GM11168 (cell line): ENCODE measurements around the gene CST6.

ENCODE experiments used
- in situ Hi-C: fragments of 300-500 bp; cut with MboI; formaldehyde crosslinking; loops from one replicate; pipeline ENCODE4 v1.12.0; 2022; ENCODE audit warnings: low sequenced_read_pairs; ENCODE audit not compliant: unreplicated experiment

The CST6 gene, protein sequence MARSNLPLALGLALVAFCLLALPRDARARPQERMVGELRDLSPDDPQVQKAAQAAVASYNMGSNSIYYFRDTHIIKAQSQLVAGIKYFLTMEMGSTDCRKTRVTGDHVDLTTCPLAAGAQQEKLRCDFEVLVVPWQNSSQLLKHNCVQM

DNA sequence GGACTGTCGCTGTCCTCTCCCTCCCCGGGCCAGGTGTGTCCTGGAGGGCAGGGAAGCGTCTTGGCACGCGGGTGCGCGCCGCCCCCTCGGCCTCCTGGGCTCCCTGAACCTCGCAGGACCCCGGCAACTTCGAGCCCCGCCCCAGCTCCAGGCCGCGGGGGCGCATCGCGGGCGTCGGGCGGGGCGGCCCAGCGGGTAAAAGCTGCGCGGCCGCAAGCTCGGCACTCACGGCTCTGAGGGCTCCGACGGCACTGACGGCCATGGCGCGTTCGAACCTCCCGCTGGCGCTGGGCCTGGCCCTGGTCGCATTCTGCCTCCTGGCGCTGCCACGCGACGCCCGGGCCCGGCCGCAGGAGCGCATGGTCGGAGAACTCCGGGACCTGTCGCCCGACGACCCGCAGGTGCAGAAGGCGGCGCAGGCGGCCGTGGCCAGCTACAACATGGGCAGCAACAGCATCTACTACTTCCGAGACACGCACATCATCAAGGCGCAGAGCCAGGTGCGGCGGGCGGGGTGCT lies at the start of gene CST6:
Gene CST6 (plus strand): TSS at position 224 of the 519 bp plus-strand sequence. CDS start 37 bp downstream, at position 261.
- in situ Hi-C loops = no loop called here

DNA sequence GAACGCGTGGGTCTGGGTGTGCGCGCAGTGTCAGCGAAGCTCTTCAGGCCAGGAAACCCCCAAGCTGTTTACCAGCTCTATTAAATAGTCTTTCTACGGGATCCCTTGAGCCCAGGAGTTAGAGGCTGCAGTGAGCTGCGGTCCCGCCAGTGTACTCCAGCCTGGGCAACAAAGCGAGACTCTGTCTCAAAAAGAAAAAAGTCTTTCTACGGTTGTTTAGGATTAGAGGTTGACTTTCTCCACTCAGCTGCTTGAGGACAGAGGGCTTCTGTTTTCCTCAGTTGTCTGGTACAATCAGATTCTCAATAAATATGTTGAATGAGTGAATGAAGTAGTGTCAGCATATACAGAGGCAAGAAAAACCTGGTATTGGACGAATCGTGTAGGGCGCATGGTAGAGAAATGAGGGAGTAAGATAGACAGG lies 49.7 kb upstream of the CST6 start:
- in situ Hi-C loops = no loop called here

DNA sequence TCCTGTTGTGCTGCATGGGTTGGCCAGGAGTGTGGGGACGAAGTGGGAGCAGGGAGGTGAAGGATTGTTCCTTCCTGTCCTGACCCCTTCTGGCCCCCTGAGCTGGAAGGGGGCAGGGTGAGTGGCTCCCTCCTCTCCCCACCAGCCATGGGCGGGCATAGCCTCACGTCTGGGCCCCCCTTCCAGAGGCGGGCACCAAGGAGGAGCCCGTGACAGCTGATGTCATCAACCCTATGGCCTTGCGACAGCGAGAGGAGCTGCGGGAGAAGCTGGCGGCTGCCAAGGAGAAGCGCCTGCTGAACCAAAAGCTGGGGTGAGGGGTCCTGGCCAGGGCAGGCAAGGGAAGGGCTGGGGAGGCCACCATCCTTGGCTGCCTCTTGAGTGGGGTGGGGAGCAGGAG lies 46.9 kb upstream of the CST6 start:
- in situ Hi-C loops = no loop called here

DNA sequence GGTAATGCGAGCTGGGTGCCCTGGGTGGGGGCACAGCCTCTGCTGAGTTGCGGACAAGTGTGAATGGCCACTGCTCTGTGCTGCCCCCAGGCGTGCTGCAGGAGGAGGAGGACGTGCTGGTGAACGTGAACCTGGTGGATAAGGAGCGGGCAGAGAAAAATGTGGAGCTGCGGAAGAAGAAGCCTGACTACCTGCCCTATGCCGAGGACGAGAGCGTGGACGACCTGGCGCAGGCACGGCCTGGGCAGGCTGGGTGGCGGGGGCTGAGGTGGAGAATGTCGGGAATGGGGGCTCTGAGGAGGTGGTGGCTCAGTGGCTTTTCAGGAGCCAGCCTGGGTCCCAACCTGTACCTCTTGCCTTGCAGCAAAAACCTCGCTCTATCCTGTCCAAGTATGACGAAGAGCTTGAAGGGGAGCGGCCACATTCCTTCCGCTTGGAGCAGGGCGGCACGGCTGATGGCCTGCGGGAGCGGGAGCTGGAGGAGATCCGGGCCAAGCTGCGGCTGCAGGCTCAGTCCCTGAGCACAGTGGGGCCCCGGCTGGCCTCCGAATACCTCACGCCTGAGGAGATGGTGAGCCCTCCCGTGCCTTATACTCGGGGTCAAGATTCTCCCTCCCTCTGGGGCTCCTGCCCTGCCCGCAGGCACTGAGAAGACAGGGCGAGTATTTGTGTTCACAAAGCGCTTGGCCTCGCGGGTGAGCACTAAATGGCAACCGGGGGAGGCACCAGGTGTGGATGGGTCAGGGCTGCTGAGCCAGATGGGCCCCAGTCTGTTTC lies 45.6 kb upstream of the CST6 start:
- in situ Hi-C loops = no loop called here

DNA sequence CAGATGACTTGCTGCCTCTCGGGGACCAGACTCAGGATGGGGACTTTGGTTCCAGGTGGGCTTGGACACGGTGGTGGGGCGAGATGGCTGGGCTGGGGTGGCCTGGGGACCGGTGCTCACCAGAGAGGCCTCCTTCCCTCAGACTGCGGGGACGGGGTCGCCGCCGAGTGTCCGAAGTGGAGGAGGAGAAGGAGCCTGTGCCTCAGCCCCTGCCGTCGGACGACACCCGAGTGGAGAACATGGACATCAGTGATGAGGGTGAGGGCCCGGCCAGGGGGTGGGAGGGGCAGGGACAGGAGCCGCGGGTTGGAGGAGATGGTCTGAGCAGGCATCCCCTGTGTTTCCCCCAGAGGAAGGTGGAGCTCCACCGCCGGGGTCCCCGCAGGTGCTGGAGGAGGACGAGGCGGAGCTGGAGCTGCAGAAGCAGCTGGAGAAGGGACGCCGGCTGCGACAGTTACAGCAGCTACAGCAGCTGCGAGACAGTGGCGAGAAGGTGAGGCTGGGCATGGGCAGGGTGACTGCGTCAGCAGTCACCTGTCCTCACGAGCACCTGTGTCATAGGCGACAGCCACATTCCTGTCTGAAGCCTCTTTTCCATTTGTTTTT lies 44.4 kb upstream of the CST6 start:
- in situ Hi-C loops = no loop called here

DNA sequence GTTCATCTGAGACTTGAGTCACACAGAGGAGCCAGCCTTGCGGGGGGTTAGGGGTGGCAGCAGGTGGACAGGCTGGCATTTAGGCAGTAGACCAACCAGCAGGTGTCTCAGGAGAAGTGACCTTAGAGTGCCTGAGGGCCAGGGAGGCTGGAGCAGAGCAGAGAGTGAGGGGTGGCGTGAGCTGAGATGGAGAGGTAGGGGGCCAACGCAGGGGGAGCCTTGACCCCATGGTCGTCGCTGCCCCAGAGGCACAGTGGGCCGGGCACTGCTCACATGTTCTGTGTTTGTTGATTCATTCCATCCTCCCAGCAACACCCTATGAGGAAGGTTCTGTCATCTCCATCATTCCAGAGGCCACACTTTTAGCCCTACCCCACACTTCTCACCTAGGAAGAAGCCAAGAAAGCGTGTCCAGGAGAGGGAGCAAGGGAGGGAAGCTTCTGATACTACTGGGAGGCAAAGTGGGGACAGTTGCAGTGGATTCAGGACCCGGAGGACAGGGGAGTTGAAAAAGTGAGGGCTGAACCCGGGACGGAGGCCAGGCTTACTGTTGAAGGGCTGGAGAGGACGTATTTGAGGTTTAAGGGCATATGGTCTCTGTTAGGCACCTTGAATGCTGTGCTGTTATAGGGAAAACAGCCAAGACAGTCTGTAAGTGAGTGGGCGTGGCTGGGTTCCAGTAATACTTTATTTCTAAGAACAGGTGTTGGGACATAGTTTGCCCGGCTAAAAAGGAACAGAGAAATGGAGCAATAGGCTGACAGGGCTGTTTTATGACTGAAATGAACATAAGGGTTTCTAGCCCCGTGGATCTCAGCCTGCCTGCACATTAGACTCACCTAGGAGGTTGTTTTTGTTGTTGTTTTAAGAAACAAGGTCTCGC lies 43.0 kb upstream of the CST6 start:
- in situ Hi-C loops = no loop called here

DNA sequence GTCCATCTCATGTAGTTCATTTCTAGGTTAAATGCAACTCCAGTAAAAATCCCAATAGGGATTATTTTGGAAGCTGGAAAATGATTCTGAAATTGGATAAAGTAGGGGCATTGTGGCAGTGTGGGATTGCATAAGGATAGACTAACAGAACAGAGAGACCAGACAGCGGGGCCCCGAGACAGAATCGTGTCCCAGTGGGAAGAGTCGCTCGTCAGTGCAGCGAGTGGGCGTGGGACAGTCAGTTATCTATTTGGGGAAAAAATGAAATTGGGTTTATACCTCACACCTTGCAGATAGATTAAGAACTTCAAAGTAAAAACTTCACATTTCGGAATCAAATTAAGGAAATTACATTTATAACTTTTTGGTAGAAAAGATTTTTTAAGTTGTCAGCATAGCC lies 39.7 kb upstream of the CST6 start:
- in situ Hi-C loops = no loop called here

DNA sequence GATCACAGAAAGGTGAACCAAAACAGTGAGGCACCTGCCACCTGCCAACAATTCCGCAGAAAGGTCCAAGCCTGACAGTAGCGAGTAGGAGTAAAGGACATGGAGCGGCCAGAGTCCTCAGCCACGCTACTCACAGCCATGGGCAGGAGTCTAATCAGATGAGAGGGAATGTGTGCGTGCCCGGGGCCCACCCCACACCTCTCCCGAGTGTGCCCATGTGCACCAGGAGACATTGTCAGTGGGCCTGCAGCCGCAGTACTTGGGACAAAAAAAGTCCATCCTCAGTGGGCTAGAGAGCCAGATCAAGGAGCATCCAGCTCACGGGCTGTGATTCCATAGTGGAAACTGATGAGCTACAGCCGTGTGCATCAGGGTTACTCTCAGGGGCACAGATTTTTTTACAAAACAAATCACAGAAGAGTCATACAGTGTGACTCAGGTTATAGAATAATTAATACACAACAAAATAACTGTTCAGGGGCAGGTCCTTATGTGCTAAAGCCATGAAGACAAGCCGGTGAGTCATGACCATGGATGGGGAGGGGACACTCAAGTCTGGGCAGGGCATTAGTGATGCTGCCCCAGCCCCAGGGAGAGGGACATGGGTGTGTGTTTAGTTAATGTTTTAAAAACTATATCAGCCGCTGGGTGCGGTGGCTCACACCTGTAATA lies 38.2 kb upstream of the CST6 start:
- in situ Hi-C loops = no loop called here

DNA sequence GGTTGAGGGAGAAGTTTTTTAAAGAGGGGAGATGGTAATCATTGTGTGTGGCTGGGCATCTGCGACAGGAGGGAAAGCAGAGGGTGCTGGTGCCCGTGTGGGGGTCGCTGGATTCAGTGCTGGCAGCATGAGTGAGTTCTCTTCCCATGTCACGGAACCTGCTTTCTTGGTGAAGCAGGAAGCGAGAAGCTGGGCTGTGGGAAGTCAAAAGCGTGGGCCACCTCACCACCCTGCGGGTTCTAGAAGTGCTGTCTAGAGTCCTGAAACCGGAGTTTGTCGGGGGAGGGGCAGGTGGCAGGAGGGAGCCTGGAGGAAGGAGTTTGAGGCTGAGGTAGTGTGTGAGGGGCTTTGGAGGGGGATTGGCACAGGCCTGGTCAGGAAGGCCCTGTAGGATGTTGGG lies 36.0 kb upstream of the CST6 start:
- in situ Hi-C loops = loop anchor here (25.0 kb wide), 1 partner anchor 263 kb away; the partner anchor contains the start of genes KAT5 and RNASEH2C

DNA sequence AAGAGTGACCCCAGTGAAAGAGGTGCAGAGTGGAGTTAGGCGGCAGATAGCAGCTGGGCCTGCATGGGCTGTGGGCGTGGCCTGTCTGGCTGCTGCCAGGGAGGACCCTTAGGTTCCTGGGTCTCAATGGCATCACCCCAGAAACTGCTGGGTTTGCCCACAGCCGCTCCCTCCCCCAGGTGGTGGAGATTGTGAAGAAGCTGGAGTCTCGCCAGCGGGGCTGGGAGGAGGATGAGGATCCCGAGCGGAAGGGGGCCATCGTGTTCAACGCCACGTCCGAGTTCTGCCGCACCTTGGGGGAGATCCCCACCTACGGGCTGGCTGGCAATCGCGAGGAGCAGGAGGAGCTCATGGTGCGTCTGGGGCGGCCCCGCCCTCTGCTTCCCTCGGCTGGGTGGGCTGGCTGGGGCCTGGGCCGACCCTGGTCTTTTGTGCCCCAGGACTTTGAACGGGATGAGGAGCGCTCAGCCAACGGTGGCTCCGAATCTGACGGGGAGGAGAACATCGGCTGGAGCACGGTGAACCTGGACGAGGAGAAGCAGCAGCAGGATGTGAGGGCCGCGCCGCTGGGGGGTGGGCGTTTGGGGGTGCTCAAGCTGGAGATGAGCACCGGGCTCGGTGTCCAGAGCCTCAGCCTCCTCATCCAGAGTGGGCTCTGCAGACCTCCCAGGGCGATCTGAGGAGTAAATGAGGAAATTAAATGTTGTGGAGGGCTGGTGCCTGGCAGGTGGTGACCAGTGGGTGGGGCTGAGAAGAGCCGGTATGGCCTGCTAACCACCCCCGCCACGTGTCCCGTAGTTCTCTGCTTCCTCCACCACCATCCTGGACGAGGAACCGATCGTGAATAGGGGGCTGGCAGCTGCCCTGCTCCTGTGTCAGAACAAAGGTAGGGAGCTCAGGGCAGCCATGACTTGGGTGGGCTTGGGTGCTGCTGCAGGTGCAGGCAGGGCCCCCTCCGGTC lies 35.3 kb upstream of the CST6 start:
- in situ Hi-C loops = loop anchor here (25.0 kb wide), 1 partner anchor 264 kb away; the partner anchor contains the start of genes KAT5 and RNASEH2C

DNA sequence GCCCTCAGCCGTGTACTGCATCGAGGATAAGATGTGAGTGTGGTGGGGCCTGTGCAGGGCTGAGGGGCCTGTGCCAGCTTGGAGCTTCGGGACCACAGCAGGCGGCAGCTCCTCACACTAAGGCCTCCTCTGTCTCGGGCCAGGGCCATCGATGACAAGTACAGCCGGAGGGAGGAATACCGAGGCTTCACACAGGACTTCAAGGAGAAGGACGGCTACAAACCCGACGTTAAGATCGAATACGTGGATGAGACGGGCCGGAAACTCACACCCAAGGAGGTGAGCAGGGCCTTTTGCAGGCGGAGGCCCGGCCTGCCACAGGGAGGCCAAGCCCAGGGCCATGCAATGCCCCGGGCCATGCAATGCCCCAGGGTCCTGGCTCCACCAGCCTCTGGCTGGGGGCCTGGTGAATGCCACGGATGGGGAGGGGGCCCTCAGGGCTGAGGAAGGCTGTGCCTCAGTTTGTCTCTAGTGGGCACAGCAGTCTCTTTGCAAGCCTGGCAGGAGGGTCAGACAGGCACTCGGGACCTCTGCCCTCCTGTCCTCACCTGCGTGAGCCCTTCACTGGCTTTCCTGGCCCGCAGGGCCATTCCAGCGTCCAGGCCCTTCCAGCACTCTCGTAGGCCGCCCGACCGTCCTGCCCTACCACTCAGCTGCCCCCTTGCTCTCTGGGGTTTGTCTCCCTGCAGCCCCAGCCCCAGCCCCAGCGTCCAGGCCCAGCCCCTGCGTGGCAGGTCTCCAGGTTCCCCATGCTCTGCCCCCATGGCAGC lies 34.0 kb upstream of the CST6 start:
- in situ Hi-C loops = loop anchor here (25.0 kb wide), 1 partner anchor 266 kb away; the partner anchor contains the start of genes KAT5 and RNASEH2C

DNA sequence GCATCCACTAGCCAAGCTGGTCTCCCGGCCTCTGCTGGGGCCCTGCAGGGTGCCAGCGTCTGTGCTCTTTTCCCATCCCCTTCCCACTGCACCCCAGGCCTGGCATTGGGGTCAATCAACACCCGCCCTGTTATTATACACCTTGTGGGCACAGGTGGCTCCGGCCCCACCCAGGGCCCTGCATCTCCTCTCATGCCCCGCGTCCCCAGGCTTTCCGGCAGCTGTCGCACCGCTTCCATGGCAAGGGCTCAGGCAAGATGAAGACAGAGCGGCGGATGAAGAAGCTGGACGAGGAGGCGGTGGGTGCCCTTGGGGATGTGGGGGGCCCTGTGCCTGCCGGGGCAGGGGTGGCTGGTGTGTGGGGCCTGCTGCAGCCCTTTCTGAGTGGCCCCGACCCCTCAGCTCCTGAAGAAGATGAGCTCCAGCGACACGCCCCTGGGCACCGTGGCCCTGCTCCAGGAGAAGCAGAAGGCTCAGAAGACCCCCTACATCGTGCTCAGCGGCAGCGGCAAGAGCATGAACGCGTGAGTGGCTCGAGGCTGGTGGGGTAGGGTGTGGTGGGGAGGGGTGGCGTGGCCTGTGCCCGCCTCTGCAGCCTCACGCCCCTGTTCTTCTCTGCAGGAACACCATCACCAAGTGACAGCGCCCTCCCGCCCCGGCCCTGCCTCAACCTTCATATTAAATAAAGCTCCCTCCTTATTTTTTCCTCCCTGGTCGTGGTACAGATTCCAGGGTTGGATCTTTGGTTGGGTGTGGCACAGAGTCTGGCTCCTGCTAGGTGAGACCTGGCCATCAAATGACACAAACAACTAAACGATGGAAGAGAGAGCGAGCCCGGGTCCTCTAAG lies 33.2 kb upstream of the CST6 start:
- in situ Hi-C loops = loop anchor here (25.0 kb wide), 1 partner anchor 266 kb away; the partner anchor contains the start of genes KAT5 and RNASEH2C

DNA sequence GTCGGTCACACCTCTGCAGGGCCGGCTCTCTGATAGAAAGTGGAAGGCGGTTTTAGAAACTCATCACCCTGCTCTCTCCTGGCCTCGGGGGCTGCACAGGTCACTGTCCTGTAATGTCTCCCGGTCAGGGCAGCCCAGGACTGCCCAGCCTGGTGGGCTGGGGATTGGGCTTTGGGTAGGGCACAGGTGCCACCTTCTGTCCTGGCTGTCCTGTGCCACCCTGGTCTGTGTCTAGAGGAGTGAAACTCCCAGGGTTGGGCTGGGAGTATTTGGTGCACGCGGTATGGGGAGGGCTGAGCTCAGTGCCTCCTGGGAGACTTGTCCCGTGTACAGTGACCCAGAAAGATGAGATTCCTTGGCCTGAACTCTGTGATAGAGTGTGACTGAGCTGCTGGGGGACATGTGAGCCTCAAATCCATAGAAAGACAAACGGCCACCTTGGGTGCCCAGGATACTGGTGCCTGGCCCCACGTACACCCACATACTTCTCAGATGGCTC lies 32.5 kb upstream of the CST6 start:
- in situ Hi-C loops = loop anchor here (25.0 kb wide), 1 partner anchor 267 kb away; the partner anchor contains the start of genes KAT5 and RNASEH2C

DNA sequence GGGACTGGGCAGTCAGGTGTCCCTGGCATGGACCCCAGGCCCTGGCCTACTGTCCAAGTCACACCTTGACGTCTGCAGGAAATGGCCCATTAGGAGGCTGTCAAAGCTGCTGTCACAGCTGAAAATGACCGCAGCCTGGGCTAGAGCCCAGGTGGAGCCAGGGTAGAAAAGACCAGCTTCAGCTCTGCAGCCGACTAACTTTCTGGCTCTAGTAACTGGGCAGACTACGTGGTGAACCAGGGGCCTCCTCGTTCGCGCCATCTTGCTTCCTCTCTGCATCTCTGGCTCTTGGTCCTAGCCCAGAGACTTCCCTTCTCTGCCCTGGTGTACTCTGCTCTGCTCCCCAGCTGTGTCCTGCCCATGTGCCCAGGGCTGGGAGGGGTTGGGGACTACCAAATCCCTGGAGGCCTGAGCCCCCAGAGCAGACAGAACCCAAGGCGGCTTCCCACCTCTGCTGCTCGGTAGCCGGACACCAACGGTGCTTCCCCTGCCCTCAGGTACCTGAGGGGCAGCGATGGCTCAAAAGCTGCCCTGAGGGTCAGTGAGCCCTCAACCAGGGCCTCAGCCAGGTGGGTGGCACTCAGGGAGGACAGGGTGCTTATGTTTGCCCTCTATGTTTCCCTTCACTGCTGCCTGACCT lies 30.6 kb upstream of the CST6 start:
- in situ Hi-C loops = loop anchor here (25.0 kb wide), 1 partner anchor 269 kb away; the partner anchor contains the start of genes KAT5 and RNASEH2C

DNA sequence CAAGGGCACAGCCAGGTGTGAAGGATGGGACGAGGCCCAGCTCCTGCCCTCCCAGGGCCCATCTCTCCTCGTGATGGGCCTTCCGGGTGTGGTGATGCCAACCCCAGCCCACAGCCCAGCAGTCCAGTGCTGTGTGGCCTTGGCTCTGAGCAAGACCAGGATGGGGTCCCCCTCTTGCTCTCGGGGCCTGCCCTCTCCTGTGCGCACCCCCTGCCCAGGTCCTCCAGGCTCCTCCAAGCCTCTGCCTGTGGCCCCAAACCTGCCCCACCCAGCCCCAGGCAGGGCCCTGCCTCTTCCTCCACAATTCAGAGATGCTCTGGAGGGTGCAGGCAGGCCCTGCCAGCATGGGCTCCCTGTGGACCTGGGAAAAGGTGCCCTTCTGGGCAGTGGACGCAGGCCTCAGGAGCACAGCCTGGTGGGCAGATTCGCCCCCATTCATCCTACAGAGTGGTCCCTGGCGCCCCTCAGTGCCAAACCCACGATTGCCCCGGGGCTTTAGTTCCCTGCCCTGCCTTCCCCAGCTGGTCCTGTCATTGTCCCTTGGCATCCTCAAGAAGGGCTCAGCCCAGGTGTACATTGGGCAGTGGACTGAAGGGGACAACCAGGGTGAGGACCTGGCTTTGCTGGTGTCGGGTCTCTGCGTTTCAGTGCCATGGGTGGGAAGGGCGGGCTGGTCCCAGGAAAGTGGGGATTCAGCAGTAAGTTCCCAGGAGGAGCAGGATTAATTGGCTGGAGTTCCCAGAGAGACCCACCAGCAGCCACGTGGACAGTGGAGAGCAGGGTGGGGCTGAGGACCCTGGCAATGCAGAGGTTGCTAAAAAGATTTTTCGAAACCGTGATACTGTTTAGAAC lies 29.6 kb upstream of the CST6 start:
- in situ Hi-C loops = loop anchor here (25.0 kb wide), 1 partner anchor 270 kb away; the partner anchor contains the start of genes KAT5 and RNASEH2C
